Effector CD4-positive, alpha-beta T cell (primary cell): ENCODE results near the gene ATXN10.
"Not testable (repeated sequence)": the region's sequence is repeated elsewhere in the genome, so short reads cannot be mapped to it uniquely, and the experiment has no call there.

Experiments
- DNase-seq: peaks from one replicate; pipeline ENCODE4 v3.0.0-alpha.2; 2020

Gene ATXN10

DNA sequence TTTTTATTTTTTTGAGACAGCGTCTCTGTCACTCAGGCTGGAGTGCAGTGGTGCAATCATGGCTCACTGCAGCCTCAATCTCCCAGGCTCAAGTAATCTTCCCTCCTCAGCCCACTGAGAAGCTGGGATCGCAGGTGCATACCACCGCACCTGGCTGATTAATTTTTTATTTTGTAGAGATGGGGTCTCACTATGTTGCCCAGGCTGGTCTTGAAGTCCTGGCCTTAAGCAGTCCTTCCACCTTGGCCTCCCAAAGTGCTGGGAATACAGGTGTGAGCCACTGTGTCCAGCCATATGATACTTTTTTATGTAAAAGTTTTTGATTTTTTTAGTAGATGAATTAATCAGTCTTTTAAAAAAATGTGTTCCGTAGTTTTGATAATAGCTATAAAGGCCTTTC, 42.8 kb downstream of the ATXN10 start:
- not testable (repeated sequence) for DNase-seq

DNA sequence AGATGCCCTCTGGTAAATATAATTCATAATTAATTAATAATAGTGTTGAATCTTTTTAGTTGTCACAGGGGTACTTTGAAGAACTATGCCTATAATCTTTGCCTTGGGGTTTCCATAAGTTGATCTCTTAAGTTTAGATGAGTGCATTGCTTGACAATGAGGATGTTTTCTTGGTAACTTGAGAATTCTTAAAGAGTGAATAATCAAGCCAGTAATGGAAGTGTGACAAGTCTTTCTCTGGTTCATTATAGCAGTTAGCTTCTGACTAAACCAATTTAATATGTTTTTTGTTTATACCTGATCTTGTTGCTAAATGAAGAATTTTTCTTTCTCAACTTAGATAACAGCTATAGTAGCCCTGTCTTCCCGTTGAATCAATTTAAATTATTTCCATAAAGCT, 46.2 kb downstream of the ATXN10 start:
- no peak for DNase-seq

DNA sequence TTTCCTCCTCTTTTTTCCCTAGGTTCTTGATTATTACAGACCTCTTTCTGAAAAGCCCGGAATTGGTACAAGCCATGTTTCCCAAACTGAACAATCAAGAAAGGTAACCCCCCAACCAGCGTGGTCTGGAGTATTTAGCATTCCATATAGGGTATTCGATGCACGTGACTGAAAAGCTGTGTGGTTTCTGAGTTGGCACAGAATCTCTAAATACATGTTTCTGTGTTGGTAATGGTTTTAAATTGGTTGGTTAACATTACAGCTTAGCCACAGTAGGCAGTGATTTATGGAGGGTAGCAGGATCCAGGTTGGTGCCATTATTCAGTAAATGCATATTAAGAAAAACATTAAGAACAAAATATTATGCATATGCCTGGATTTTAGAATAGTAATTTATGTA, 46.8 kb downstream of the ATXN10 start:
- DNase-seq: no peak

DNA sequence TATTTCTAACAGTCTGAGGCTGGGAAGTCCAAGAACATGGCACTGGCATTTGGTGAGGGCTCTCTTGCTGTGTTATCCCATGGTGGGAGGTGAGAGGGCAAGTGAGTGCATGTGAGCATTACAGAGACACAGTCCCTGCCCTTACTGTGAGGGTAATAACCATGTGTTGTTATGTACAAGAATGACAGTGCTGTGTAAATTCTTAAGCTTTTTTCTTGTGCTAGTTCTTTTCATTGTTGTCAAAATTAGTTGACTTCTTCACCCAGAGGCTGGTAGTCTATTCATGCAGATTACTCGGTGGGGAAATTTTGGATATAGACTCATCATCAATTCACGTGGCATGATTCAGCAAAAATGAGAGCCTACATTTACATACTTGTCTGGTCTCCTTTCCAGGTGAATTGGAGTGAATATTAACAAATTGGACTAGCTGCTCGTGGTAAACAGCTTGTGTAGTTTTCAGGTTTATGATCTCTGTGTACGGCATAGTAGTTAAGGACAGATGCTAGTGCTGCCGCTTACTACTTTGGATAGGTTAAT, 49.3 kb downstream of the ATXN10 start:
- DNase-seq: no peak

DNA sequence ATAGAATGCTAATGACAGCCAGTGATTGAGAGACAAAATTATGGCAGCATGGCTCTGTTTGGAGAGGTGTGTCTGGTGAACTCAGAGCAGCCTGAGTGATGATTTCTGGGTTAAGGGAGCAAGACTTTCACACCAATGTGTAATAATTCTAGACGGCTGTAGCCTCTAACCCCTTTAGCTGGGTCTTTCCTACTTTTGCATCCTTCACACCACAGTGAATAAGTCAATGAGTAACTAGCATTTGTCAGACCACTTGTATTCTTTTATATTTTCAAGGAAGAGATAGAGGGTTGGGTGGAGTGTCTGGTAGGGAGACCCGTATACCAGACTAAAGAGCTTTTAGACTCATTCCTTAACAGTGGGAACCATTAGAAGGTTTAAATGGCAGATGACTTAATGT, 50.4 kb downstream of the ATXN10 start:
- DNase-seq: no peak

DNA sequence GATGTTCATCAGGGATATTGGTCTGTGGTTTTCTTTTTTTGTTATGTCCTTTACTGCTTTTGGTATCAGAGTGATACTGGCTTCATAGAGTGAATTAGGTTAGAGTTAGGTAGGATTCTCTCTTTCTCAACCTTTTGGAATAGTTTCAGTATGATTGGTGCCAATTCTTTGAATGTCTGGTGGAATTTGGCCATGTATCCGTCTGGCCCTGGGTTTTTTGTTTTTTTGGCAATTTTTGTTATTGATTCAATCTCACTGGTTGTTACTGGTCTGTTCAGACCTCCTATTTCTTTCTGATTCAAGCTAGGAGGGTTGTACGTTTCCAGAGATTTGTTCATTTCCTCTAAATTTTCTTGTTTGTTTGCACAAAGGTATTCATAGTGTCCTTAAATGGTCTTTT, 54.4 kb downstream of the ATXN10 start:
- DNase-seq: no peak

DNA sequence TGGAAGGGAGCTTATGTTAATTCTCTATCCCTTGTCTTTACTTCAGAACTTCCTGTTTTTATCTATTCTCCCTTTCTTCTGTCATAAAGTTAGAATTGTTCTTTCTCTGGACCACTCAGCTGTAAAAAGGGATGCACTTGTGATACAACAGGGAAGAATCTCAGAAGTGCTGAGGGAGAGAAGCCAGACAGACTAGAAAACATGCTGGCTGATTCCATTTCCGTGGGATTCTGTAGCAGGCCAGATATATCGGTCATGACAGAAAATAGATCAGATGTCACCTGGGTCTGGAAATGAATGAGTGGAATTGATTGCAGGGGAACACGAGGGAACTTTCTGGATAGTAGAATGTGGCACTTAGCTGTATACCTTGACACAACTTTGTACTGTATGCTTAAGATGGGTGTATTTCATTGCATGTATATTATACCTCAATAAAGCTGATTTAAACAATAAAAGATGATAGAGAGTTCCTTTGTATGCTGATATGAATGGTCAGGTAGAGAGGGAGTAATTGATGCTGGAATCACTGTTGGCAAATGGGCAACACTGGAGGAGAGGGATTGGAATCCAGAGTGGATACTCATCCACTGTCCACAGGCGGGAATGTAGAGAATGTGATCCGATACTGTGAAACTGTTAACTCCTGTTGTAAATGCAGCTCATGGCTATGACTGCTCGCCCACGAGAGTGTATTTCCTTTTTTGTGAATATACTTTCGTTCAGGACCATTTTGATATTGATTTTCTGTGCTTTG, 59.6 kb downstream of the ATXN10 start:
- no peak for DNase-seq

DNA sequence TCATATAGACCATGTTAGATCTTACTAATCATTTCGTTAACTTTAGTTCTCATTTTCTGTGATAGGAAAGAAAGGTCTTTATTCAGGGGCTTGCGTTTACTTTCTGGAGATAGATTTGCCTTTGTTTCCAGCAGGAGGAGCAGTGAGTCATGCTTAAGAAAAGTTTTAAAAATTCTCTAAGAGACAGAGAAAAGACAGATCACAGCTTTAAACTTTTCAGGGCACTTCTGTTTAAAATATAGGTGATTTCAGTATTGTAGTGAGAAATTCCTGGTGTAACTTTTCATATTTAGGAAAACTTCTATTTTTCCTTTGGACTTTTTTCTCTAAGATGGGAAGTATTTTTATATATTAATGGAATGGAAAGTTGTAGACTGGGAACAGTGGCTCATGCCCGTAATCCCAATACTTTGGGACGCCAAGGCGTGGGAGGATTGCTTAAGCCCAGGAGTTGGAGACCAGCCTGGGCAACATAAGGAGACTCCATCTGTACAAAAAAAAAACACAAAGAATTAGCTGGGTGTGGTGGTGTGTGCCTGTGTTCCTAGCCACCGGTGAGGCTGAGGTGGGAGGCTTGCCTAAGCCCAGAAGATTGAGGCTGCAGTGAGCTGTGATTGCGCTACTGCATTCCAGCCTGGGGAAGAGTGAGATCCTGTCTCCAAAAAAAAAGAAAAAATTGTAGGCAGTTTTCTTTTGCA, 60.3 kb downstream of the ATXN10 start:
- DNase-seq: no peak

DNA sequence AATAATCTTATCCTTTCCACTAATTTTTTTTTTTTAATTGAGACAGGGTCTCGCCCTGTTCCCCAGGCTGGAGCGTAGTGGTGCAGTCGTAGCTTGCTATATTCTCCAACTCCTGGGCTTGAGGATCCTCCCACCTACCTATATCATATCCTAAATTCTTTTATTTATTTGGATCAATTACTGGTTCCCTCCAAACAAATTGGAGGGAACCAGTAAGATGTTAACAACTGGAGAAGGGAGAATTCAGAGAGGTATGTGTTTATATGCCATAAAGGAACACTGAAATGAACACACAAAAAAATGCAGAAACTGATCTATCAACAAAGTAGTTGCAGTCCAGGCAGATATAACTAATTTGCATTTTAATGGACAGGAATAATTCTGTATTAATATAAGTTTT, 63.6 kb downstream of the ATXN10 start:
- no peak for DNase-seq

DNA sequence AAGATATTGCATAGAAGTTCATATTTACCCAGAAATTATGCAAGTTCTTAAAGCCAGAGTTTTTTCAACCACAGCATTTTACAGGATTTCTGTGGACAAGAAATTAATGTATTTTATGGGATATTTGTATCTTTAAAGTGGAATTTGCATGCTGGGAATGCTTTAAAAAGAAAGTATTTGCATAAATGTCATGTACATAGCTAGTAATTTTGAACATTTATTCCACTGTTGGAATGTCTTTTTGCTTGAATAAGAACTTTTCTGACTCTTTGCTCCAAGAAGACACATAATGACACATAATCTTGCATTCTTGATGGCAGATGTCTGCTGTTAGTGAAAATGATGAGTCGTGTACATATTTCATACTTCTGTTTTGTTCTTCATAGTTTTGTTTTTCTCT, 66.6 kb downstream of the ATXN10 start:
- no peak for DNase-seq

DNA sequence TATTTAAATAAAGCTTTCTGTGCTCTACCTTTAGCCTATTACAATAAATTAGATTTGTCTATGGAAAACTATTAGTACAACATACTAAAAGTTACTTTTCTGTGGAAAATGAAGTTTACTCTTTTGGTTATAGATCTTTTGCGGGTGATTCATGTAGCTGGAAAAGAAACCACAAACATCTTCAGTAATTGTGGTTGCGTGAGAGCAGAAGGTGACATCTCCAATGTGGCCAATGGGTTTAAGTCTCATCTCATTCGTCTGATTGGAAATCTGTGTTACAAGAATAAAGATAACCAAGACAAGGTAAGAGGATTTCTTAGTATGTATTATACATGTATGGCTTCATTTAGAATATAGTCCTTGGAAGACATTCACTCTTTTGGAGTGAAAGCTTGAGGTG, 68.6 kb downstream of the ATXN10 start:
- DNase-seq: no peak

DNA sequence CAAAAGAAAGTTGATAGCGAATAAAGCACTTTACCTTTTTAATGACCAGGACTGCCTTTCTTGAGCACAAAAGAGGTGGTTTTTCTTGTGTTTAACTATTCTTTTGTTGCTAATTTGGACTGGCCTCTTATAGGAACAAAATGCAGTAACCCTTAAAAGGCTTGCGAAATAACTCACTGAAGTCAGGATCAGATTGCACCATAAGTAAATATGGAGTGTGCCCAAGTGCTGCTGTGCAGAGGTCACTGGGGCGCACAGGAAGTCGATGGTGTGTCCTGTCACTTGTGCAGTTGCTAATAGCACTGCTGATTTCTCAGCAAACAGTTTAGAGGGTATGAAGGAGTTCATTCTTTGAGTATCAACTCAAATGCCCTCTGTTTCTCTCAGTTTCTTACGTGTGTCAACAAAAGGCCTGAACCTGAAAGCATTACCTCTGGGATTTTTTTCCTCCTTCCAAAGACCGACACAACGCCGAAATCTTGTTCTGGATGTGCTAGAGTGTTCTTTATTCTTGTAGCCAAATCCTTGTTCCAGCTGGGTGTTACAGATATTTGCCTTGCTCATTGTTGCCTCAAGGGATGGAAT, 71.3 kb downstream of the ATXN10 start:
- DNase-seq: no peak

DNA sequence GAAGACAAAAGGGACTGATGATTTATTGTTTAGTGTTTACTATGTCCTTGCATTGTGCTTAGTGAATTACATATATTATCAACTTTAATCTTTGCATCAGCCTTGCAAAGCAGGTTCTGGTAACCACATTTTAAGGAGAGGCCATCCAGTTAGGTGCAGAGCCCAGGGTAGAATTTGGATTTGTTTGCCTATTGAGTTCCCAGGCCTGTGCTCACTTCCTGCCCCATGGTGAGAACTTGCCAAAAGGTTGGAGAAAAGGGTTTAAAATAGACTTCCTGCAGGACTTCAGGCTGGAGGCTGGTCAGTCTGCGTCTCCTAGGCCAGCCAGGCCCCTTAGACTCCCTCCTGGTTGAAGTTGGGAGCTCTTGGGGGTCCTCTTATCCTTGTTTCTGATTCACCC, 72.1 kb downstream of the ATXN10 start:
- DNase-seq: no peak

DNA sequence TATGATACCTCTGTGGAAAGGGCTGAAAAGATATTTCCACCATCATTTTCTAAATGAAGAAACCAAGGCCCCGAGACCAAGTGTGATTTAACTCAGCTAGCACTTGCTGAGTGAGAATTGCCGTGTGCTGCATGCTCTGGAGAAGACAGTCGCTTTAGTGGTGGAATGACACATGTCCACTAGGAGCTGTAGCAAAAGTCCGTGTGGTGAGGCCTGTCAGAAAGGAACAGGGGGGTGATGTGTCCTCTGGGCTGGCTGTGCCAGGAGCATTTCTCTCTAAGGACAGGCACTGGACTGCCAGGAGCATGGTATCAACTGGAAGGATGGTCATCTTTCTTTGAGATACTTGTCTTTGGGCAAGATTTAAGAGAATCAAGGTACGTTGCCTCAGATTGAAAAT, 72.8 kb downstream of the ATXN10 start:
- DNase-seq: no peak

DNA sequence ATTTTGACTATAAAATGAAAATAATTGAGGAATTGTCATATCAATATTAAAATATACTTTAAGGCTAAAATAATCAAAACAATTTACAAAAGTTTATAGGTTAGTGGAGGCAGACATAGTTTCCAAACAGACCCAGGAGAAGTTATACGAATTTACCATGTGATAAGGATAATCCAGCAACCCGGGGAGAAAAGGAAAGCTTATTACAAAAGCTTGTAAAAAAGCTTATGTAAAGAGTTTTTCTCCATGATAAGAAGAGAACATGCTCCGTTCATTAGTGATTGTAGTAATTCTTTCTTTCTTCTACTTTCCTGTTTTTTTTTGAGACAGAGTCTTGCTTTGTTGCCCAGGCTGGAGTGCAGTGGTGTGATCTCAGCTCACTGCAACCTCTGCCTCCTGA, 79.0 kb downstream of the ATXN10 start:
- no peak for DNase-seq

DNA sequence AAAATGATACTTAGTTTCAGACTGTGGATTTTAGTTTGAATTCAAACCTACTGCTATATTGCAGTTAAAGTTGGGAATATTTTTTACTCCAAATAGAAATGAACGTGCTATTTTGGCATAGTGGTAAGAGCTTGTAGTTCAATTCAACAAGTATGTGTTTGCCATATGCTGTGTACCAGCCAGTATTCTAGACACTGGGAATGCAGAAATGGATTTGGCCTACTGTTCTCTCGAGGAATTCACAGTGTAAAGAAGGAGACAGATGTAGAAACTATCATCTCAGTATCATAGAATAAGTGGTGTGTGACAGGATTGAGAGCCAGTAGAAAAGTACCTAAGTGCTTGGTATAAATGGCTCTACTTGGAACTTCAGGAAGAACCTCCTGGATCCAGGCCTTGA, 80.4 kb downstream of the ATXN10 start:
- DNase-seq: no peak

DNA sequence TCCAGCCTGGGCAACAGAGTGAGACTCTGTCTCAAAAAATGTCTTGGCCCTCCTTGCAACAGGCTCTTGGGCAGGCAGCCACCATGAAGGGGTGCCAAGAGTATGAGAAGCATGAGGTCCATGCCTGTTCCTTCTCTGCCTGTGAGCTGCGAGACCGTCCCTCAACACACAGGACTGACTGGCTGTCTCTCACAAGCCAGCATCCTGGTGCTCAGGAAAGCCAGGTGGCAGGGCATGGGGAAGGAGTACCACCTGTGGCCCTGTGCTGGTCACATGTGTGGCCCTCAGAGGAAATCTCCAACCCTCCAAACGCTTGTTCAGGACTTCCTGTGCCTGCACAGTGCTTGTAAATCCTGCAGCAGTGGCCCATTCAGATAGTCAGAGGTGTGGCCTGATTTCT, 83.2 kb downstream of the ATXN10 start:
- no peak for DNase-seq

DNA sequence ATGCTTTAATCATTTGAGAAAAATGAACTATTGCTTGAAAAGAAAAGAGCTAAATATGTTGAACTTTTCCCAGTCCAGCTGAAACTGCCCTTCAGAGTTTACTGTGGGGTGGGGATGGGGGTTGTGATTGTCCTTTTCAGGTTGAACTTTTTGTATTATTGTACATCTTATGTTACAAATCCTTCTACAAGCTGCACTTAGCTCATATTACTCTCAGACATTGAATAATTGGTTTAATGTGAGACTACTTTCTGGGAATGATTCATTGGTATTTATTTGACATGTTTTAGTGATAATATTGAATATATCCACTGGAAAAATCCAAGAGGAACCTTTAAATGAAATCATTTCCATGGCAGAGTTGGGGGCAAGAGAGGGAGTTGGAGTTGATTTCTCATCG, 84.9 kb downstream of the ATXN10 start:
- no peak for DNase-seq

DNA sequence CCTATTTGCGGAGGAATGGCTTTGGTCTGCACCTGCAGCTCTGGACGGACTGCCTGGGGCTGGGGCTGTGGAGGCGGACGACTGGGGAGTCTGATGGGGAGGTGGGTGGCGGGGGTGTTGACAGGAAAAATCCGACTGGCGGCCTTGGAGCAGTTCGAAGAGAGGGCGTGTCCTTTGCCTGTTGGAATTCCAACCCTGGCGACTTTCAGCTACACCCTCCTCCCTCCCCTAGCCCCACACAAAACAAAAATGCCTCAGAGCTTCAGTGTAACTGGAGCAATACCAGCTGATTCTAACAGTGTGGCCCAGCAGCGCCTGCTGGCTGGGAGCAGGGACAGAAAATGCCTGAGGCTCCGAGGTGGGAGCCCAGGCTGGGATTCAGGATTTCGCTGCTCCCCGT, 85.4 kb downstream of the ATXN10 start:
- DNase-seq: no peak

DNA sequence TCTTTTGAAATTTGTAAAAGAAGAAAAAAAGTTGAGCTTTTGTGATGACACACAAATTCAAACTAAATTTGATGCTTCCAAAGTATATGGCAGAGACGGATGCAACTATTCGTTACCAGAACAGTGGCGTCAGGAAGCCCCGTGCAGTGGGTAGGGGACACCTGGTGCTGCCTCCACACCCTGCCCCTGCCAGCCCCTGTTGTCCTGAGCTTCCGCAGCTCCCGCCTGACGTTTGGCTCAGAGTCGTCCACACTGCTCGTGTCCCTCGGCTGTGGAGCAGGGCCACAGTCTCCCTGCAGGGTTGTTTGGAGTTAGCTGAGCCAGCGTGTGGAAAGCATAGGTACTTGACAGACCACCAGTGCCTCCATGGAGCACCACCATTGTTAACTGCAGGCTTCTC, 86.3 kb downstream of the ATXN10 start:
- no peak for DNase-seq

DNA sequence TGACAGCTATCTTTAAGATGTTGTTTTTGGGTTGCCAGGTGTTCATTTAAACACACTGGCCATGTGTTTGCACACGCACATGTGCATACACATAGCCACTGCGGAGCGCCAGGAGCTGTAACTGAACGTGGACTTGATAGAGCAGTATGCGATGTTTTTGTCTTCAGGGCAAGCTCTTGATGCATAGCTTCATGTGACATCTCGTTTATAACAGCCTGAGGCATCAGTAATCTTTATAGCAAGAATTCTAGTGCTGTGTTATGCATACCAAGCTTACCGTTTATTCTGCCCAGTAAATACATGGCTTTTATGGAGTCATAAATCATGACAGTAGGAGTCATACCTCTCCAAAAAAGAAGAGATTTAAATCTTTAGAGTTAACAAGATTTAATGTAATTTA, 87.0 kb downstream of the ATXN10 start:
- no peak for DNase-seq

DNA sequence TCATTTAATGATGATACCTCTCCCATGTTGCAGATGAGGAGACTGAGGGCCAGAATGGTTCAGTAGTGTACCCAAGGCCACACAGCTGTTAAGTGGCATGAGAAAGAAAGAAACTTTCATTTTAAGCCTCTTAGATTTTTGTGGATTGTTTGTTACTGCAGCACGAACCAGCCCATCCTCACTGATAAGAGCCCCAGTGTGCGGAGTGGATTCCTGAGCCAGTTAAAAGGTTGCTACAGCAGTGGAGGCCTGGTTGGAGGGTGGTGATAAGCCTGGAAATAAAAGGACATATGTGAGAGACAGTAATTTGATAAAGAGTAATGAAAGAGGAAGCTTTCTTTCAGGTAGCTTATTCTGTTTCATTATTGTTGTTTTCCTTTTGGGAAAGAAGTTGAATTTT, 89.0 kb downstream of the ATXN10 start:
- no peak for DNase-seq

DNA sequence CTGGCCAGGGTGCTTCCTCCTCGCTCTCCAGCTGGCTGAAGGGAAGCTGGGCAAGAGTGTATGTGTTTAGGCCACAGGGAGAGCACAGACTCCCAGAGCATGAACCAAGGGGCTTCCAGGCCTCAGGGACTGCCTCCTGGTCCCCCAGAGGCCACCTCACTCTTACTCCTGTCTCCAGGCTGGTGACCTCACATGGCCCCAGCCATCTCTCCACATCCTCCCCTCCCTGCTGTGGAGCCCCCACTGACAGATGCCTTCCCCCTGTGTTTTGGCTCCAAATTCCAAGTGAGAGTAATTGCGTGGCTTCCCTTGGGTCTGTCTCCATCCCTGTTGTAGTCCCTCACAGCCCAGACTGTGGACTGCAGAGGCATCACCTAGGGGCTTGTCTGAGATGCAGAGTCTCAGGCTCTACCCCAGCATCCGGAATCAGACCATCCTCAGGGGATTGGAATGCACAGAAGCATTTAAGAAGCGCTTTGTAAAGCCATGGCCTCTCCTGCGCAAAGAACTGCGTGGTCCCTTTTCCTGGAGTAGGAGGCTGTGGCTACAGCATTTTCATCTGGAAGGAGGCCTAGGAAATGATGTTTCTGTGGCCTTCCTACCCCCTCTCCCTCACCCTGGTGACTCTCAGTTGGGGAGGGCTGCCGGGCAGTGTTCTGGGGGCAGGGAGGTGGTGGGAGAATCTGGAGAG, 91.1 kb downstream of the ATXN10 start:
- no peak for DNase-seq

DNA sequence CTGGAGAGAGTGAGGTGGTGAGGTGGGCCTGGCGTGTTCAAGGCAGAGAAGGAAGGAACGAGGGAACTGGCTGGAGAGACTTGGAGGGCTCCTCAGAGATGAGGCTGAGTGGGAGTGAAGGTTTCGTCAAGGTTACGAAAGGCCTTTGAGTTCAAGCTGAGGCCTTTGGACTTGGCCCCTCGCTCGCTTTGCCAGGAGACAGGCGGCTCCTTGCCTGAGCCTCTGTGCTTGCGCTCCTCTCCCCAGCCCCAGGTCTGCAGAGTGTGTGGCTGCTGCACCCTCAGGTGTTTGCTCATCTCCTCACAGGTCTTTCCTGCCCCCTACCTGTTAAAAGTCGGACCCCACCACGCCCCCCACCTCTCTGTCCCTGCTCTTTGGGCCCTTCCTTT, 91.6 kb downstream of the ATXN10 start:
- no peak for DNase-seq
